ENCODE data around the gene SLC7A14. TPM values are rescaled to one million over a fixed set of nuclear protein-coding genes. Genes with fewer than 3 reads are reported as not detected.
A peak's percentile ranks its signal among the peaks of the same experiment; 100 is the strongest.

The SLC7A14 gene
- under 1 TPM in 1 of 2 donors, not detected in 1; 0.26 TPM for total RNA-seq

DNA sequence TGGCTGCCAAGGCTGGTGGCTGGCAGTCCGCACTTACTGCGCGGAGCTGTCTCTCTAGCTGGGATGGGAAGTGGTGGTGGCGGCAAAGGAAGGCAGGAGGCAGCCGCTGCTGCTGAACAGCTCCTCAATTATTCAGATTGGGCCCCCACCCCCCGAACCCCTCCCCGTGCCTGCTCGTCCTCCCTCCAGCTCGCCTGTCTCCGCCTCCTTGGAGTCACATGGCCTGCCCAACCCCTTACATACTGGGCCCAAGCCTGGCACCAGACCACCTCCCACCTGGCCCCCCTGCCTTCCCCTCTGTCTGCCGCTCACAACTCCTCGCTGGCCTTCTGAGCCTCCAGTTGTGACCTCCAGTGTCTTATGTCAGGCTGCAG, at the start of gene SLC7A14:
Gene SLC7A14 (minus strand): TSS at position 139 of the 374 bp plus-strand sequence. CDS start 59,139 bp downstream, outside the sequence.
- ATAC-seq: peak; percentile 4
- 11 to 18% methylated on average over 3 to 12 of the region's 12 CpGs for WGBS, 2 donors
- intact Hi-C loops (cut with DNase I): no loop called here

DNA sequence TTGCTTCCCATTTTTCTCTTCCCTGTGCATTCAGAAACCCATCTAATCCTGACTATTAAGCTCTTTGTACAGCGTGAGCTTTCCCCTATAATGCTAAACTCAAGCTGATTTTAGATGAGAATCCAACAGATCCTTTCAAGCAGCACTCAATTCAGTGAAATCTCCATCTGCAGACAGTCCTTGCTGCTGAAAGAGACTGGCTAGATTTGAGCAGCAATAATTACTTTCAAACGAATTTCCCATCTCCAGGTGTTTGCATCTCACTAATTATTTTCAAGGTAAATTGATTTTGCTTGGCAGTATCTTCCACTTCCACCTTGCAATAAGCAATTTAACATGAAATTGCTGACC, 49.5 kb upstream of the SLC7A14 start:
- intact Hi-C loops (cut with DNase I): no loop called here
- no peak overlapping the region for H3K4me3 ChIP-seq
- WGBS, 2 donors: 47 to 56% methylated on average over 2 of the region's 2 CpGs
- DNase-seq: no peak
- H3K27ac ChIP-seq: no peak overlapping the region
- no peaks in the 10 kb centered on the region for H3K9me3 ChIP-seq
- peaks cover 15% of the 10 kb centered on the region for H3K4me1 ChIP-seq
- H3K27me3 ChIP-seq: no peaks in the 10 kb centered on the region
- no peaks in the 10 kb centered on the region for H3K36me3 ChIP-seq (replicated peaks in 1 of 2; ENCODE audit: insufficient read depth in 1 of 2, low read depth in 2 of 2)
- no peak for ATAC-seq
- TF ChIP-seq POLR2A (IDR thresholded peaks at IDR 0.05): no peak
- TF ChIP-seq, protein P1, sequence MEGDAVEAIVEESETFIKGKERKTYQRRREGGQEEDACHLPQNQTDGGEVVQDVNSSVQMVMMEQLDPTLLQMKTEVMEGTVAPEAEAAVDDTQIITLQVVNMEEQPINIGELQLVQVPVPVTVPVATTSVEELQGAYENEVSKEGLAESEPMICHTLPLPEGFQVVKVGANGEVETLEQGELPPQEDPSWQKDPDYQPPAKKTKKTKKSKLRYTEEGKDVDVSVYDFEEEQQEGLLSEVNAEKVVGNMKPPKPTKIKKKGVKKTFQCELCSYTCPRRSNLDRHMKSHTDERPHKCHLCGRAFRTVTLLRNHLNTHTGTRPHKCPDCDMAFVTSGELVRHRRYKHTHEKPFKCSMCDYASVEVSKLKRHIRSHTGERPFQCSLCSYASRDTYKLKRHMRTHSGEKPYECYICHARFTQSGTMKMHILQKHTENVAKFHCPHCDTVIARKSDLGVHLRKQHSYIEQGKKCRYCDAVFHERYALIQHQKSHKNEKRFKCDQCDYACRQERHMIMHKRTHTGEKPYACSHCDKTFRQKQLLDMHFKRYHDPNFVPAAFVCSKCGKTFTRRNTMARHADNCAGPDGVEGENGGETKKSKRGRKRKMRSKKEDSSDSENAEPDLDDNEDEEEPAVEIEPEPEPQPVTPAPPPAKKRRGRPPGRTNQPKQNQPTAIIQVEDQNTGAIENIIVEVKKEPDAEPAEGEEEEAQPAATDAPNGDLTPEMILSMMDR (IDR thresholded peaks at IDR 0.05): no peak

More for the DNA sequence above, at the start of gene SLC7A14:
- Histone ChIP-seq H3K9me3 (no peaks in the 10 kb centered on the region), H3K36me3 (replicated peaks in 1 of 2; ENCODE audit: insufficient read depth in 1 of 2, low read depth in 2 of 2) (no peaks in the 10 kb centered on the region), H3K27me3 (peaks cover 0 to 8% of the 10 kb centered on the region in 2 donors), H3K4me3 (no peak within 1 kb of the TSS), H3K4me1 (peaks cover 12% of the 10 kb centered on the region), H3K27ac (no peak within 1 kb of the TSS)
- DNase-seq: peak in 1 of 4 donors; percentile 10
- TF ChIP-seq, protein P1 (IDR thresholded peaks at IDR 0.05): no peak
- no peak for TF ChIP-seq POLR2A (IDR thresholded peaks at IDR 0.05)

GRCh38 chr3:170634663-170635384, 48.9 kb upstream of the SLC7A14 start:
- WGBS, 2 donors: 91 to 92% methylated on average over 3 of the region's 3 CpGs
- no peak overlapping the region for H3K4me3 ChIP-seq
- no peak for ATAC-seq
- peaks cover 15% of the 10 kb centered on the region for H3K4me1 ChIP-seq
- H3K9me3 ChIP-seq: no peaks in the 10 kb centered on the region
- no peaks in the 10 kb centered on the region for H3K27me3 ChIP-seq
- no peak for TF ChIP-seq POLR2A (IDR thresholded peaks at IDR 0.05)
- TF ChIP-seq, protein P1 (IDR thresholded peaks at IDR 0.05): no peak
- H3K36me3 ChIP-seq (replicated peaks in 1 of 2; ENCODE audit: insufficient read depth in 1 of 2, low read depth in 2 of 2): no peaks in the 10 kb centered on the region
- DNase-seq: no peak
- no peak overlapping the region for H3K27ac ChIP-seq
- intact Hi-C loops (cut with DNase I): no loop called here

DNA sequence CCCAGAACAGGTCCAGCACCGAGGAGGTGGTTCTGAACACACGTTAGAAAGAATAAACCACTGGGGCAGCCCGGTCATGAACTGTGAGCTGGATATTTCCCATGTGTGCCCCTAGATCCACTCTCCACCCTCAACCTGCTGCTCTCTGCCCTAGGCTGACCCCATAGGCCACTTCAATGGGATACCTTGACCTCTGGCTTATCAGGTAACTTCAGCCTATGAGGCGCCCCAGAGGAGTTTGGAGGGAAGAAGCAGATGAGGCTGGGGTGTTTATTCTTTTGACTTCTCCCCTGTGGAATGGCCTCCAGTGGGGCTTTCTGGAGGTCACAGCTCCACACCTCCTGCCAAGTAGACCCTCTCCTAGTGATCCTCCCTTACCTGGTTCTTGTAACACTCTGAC, 47.7 kb upstream of the SLC7A14 start:
- no peak overlapping the region for H3K4me3 ChIP-seq
- 87 to 90% methylated on average over 3 to 4 of the region's 4 CpGs for WGBS, 2 donors
- ATAC-seq: no peak

More for the DNA sequence above, 47.7 kb upstream of the SLC7A14 start:
- no peak for TF ChIP-seq POLR2A (IDR thresholded peaks at IDR 0.05)
- TF ChIP-seq, protein P1 (IDR thresholded peaks at IDR 0.05): no peak
- Histone ChIP-seq H3K4me1 (peaks cover 15% of the 10 kb centered on the region), H3K27ac (no peak overlapping the region), H3K27me3 (no peaks in the 10 kb centered on the region), H3K9me3 (no peaks in the 10 kb centered on the region), H3K36me3 (replicated peaks in 1 of 2; ENCODE audit: insufficient read depth in 1 of 2, low read depth in 2 of 2) (no peaks in the 10 kb centered on the region)
- intact Hi-C loops (cut with DNase I): no loop called here
- no peak for DNase-seq
